Amygdala (tissue), 56 donors: ENCODE measurements around the gene CNOT10.

Experiments
- DNase-seq, 56 donors: peaks; one replicate each; lab custom pipeline; 2025; lab: John Stamatoyannopoulos, UW

The CNOT10 gene

DNA sequence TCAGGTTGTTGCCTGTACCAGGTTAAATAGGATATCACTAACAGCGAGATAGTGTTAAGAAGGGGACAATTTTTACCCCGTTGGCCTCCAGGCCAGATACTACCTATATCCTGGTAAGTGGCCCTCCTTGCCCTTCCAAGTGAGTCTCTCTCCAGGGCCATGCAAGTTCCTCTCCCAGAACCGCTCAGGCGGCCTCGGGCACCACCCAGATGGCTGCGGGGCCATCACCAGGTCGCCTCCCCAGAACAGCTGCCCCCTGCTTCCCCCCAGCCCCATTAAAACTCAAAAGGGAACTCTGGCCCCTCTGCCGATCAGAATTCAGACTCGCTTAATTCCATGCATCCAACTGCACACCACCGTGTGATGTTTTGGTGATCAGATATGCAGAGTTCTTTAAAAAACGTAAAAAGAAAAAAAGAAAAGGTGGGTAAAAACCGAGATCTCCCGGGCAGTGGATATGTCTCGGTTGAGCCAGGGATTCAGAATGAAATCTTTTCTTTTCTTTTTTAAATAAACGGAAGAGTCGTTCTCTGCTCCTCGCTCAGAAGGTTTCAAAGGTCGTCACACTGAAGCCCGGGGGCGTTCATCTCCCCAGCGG is 131.0 kb downstream of the CNOT10 start:
- no peak for DNase-seq

DNA sequence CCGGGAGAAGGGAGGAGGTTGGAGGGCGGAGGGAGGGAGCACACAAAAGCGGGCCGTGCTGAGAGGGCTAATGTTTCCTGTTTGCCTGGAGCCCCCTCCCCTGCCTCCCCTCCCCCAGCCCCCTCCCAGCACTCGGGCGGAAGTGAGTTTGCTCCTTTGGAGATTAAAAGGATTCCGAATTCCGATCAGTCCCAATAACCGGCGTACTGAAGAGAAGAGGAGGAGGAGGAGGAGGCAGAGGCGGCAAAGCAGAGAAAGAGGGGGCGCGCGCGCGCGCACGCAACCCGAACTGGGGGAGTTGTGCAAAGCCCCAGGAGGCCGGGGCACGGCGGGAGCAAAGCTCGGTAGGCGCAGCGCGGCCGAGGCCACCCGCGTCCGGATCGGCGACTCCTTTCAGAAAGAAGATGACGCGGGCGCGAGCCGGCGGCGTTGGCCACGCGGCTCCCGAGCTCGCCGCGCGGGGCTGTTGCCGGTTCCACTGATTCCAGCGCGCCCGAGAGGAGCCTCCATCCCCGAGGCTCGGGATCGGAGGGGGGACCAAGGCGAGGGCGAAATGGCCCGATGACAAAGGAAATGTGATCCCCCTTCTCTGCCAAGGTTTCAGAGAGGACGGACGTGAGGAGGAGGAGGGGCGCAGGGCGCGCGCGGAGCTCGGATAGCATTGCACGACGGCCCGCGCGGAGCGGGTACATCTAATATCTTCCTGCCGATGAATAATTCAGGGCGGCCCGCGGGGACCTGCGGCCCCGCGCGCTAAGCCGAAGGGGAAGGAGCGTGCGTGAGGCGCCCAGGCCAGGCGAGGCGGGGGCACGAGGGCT is 131.7 kb downstream of the CNOT10 start:
- DNase-seq, result peak in 8 of 56 donors; percentile 17 to 61 (median 34)

DNA sequence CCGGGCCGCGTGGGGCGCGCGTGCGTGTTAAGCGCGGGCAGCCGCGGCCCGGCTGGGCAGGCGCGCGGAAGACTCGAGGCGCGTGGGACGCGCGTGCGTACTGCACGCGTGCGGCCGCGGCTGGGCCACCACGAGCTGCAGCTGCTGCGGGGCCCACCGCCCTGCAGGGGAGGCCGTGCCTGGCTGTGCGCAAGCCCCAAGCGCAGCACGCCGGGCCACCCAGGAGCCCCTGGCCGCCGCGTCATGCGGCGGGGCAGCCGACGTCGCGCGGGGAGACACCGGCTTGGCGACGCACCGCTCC is 132.2 kb downstream of the CNOT10 start:
- peak in 5 of 56 donors; percentile 14 to 61 (median 34) for DNase-seq

DNA sequence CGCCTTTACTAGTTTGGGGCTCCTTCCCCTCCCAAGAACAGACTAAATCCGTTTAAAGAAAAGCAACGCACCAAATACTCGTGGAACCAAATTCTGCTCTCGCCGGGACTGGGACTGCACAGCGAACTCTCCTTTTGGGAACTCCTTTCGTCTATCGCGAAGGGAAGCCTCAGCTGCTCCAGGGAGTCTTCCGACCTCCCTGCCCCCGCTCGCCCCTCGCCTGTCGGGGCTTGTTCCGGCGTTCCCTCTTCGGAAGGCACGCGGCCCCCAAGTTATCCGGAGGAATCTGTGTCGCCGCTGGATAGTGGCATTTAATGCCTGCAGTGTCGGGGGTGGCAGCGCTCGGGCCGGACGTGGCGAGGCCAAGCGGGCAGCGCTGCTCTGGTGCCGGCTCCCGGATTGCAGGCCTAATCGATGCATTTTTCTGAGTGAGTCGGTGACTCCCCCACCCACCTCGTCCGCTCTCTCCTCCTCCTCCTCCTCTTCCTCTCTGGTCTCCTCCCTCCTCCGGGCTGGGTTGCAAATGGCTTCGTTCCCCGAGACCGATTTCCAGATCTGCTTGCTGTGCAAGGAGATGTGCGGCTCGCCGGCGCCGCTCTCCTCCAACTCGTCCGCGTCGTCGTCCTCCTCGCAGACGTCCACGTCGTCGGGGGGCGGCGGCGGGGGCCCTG is 132.7 kb downstream of the CNOT10 start, which contains the start of gene TRIM71:
Gene TRIM71 (plus strand): TSS at position 440 of the 671 bp plus-strand sequence. CDS start 84 bp downstream, at position 524.
- peak in 5 of 56 donors; percentile 22 to 29 (median 26) for DNase-seq

DNA sequence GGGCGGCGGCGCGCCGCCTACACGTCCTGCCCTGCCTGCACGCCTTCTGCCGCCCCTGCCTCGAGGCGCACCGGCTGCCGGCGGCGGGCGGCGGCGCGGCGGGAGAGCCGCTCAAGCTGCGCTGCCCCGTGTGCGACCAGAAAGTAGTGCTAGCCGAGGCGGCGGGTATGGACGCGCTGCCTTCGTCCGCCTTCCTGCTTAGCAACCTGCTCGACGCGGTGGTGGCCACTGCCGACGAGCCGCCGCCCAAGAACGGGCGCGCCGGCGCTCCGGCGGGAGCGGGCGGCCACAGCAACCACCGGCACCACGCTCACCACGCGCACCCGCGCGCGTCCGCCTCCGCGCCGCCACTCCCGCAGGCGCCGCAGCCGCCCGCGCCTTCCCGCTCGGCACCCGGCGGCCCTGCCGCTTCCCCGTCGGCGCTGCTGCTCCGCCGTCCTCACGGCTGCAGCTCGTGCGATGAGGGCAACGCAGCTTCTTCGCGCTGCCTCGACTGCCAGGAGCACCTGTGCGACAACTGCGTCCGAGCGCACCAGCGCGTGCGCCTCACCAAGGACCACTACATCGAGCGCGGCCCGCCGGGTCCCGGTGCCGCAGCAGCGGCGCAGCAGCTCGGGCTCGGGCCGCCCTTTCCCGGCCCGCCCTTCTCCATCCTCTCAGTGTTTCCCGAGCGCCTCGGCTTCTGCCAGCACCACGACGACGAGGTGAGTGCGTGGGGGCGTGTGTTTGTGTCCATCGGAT is 133.4 kb downstream of the CNOT10 start:
- peak in 2 of 56 donors; percentile 26 to 42 for DNase-seq

DNA sequence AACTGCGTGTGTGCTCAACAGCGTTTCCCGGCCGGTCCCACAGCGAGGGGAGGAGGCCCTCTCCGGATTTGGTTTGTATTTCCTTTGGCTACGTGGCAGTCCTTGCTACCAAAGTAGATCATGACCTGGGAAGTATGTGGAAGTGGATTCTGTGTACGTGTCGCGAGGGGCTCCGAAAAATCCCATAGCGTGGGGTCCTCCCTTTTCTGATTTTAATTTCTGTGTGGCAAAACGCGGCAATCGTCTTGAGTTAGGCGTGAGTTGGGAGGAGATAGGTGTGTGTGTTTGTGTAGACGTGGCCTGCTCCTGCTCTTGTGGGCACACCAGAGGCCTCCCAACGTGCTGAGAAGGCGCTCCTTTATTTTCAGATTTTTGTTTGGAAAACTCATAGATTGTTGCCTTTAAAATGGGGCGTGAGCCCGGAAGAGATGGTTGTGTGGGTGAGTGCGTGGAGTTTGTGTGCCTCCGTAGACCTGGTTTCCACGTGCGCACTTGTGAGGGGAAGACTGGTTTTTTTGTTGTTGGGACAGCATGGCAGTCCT is 134.1 kb downstream of the CNOT10 start:
- no peak for DNase-seq

DNA sequence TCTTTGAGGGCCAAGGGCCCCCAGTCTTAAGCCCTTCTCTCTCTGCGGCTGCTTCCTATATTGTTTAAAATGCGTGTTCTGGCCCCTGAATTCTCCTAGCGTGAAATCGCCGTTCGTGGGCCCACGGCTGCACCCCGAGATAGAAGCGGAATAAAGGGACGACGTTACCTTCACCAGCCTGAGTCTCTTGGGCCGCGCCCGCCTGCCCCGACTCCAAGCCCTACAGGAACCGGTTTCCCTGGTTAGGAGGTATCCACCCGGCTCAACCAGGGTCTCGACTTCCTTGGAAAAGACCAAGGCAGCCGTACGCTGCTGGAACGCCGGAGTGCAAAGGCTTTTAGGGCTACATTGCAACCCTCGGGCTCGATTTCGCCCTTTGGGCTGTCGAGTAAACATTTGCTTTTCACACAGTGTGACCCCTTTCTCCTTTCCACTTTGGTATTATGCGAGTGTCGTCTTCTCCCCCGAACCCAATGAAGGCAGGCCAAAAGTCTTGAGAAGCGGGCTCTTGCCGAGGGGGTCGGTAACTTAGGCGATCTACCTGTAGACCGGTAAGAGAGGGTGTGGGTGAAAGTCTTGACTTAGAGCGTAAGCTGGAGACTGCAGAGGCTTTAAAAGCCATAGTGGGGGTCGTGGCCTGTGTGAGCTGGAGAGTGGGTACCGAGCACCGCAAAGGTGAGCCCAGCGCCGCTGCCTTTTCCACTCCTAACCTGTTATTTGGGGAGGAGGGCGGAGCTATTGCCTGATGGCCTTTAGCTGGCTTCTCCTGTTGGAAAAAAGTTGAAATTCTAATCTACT is 134.8 kb downstream of the CNOT10 start:
- DNase-seq, result no peak

DNA sequence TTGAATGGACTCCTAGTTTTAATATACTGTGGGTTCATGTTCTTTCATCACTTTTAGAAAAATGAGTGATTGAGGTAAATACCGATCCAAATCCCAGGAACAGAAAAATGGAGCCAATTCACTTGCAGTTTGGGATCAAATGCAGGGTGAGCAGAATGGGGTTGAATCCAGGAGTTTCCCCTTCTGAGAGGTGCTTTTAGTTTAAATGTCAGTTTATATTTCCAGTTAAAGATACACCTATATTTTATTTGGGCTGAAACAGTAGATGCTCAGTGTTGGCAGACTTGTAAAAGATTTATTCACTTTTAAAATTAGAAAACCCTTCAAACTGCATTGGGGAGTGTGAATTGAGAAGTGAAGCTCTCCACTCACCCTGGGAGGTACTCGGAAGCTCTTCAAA is 135.4 kb downstream of the CNOT10 start:
- DNase-seq, result no peak

DNA sequence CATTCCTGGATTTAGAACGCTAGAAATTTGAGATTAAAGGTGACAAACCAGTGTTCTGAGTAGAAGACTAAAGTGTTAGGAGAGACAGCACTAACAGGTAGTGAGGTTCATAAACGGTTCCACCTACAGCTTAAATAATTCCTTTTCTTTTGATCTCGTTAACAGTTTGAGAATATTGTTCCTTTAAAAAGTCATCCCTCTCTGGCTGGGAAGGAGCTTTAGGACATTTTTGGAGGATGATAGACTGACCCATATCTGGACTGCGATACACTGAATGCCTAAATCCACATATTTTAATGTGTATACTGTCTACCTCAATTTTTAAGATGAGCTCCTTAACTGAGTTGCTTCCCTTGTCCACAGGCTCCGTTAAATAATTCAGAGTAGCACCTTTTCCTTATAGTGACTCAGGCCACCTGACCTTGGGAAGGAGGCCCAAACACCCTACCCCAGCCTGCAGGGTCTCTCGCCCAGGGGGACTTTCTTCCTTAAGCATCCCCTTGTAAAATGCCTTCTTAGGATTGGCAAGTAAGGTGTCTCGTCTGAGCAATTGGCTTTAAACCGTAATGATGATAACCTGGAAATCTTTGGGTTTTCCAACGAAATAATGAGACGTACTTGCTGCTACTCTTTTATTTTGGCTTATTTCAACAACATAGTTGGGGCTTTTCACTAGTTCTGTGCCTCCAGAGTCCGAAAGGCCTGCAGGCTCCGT is 136.1 kb downstream of the CNOT10 start:
- DNase-seq, result no peak

DNA sequence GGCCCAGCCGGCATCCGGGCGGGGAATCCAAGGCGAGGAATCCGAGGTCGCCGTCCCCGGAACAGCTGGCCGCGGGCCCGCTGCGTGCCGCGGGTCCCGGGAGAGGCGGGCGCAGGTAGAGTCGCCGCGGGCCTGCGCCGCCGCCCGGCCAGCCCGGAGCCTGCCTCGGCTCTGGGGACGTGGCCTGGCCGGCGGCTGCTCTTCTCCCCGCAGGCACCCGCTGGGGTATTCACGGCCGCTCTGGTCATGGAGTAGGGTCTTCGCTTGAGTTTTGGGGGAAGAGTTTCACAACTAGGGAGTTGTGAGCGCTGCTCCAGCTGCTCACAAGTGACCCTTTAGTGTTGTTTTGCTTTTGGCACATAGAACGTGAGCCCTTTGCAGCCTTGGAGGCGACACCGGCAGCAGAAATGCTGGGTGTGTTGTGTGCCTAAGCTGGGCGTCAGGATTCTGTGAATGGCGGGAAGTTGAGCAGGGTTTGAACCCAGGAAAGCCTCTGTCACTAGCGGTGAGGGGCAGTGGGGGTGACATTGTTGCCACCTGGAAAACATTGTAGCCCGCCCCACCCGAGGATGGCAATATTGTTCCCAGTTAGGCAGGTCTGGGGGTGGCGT is 136.8 kb downstream of the CNOT10 start:
- DNase-seq, result no peak

DNA sequence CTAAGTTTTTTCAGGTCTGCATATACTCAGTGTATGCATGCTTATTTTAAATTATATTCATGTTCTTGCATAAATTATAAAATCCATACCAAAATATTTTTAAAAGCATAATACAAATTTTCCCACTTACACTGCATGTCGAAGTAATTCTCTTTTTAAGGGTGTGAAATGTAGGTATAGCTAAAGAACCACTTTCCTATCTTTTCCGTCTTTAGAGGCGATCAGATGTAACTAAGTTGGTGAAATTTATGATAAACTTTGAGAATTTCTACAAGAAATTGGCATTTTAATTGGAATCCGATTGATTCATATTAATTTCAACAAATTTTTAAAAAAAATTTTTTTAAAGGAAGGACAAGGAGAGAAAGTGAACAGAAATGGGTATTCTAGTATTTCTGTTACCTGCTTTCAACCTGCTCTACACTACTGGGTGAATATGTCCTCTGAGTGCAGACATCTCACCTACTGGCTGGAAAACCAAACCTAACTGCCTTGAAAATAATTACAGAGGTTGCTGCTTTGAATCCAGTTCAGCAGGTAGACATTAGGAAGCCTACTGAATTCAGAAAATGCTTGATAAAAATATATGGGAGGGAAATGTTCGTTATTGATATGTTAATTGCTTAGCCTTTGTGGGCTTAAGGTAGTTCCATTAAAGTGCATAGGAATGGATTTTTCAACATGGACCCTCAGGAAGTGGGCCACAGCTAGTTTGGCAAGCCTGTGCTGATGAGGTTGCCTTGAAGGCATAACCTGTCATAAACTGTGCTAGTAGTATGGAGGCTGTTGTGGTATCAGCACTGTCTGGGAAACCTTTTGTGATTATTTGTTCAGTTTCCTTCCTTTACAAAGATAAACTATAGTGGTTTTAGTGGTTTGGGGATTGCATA is 137.9 kb downstream of the CNOT10 start:
- DNase-seq, result no peak
